HEK293 (cell line): ENCODE measurements around the gene C9orf40.

Experiments used
- CTCF ChIA-PET: fragments of 350-600 bp; formaldehyde crosslinking; extraction: SDS; loops from one replicate; lab custom pipeline; 2021; ENCODE audit warnings: antibody characterized with exemption; lab: Yijun Ruan, JAX
- POLR2A ChIA-PET: fragments of 300-600 bp; formaldehyde crosslinking; extraction: SDS; loops from one replicate; lab custom pipeline; 2020; ENCODE audit warnings: antibody characterized with exemption, inconsistent platforms; lab: Yijun Ruan, JAX
- H3K27ac ChIP-seq: fragments of 200-500 bp; sonication (Bioruptor generic); 2 replicates; pipeline ENCODE4 v1.5.1; 2014; ENCODE audit warnings: low read depth, low read length, control low read depth, inconsistent platforms; ENCODE audit errors: extremely low read depth
- H3K36me3 ChIP-seq, 2 experiments: fragments of 200-500 bp in 1 of 2; sonication (Bioruptor generic) in 1 of 2; 1 replicate in 1 of 2; 2 replicates in 1 of 2; pipeline ENCODE4 v1.5.1; 2014 to 2017; ENCODE audit warnings: inconsistent platforms in 2 of 2, low read length in 2 of 2; ENCODE audit not compliant: control insufficient read depth in 2 of 2, insufficient read depth in 1 of 2
- H3K4me1 ChIP-seq: fragments of 200-500 bp; sonication (Bioruptor generic); 2 replicates; pipeline ENCODE4 v1.5.1; 2014; ENCODE audit warnings: mild to moderate bottlenecking, low read length, inconsistent platforms; ENCODE audit not compliant: control insufficient read depth, insufficient read depth
- H3K4me3 ChIP-seq: 2 replicates; pipeline ENCODE4 v1.5.1; 2011; ENCODE audit warnings: low read depth, mild to moderate bottlenecking, control low read depth, low read length, moderate library complexity
- H3K9me3 ChIP-seq: fragments of 200-500 bp; sonication (Bioruptor generic); 2 replicates; pipeline ENCODE4 v1.5.1; 2014; ENCODE audit warnings: low read depth, low read length, inconsistent platforms; ENCODE audit not compliant: control insufficient read depth, insufficient read depth
- GFI1B ChIP-seq: fragments of 450-650 bp; formaldehyde crosslinking; IDR thresholded peaks from 2 replicates; pipeline ENCODE4 v1.5.1; 2016; ENCODE audit warnings: missing biosample characterization, missing genetic modification characterization
- MEIS1 ChIP-seq: sonication (generic); formaldehyde crosslinking; IDR thresholded peaks from 2 replicates; pipeline ENCODE4 v1.8.1; 2022; ENCODE audit warnings: missing genetic modification reagents, mild to moderate bottlenecking, borderline replicate concordance
- RBAK ChIP-seq: fragments of 450-650 bp; formaldehyde crosslinking; IDR thresholded peaks from 2 replicates; pipeline ENCODE4 v1.5.1; 2016; ENCODE audit warnings: missing biosample characterization, missing genetic modification characterization
- ZBTB20 ChIP-seq: fragments of 450-650 bp; formaldehyde crosslinking; IDR thresholded peaks from 2 replicates; pipeline ENCODE4 v1.5.1; 2016; ENCODE audit warnings: missing biosample characterization, missing genetic modification characterization
- ZBTB21 ChIP-seq: fragments of 450-650 bp; formaldehyde crosslinking; IDR thresholded peaks from 2 replicates; pipeline ENCODE4 v1.5.1; 2017; ENCODE audit warnings: missing biosample characterization, missing genetic modification characterization
- ZIC2 ChIP-seq: fragments of 450-650 bp; formaldehyde crosslinking; IDR thresholded peaks from 2 replicates; pipeline ENCODE4 v1.5.1; 2016; ENCODE audit warnings: missing biosample characterization, missing genetic modification characterization
- ZNF16 ChIP-seq: fragments of 450-650 bp; formaldehyde crosslinking; IDR thresholded peaks from 2 replicates; pipeline ENCODE4 v1.5.1; 2016; ENCODE audit warnings: low read depth, missing biosample characterization, missing genetic modification characterization
- ZNF202 ChIP-seq: fragments of 450-650 bp; formaldehyde crosslinking; IDR thresholded peaks from 2 replicates; pipeline ENCODE4 v1.5.1; 2016; ENCODE audit warnings: missing biosample characterization, missing genetic modification characterization, borderline replicate concordance
- ZNF211 ChIP-seq: fragments of 450-650 bp; formaldehyde crosslinking; IDR thresholded peaks from 2 replicates; pipeline ENCODE4 v1.5.1; 2016; ENCODE audit warnings: low read depth, missing biosample characterization, missing genetic modification characterization
- ZNF223 ChIP-seq: fragments of 450-650 bp; formaldehyde crosslinking; IDR thresholded peaks from 2 replicates; pipeline ENCODE4 v1.5.1; 2016; ENCODE audit warnings: missing biosample characterization, missing genetic modification characterization
- ZNF37A ChIP-seq: fragments of 450-650 bp; IDR thresholded peaks from 2 replicates; pipeline ENCODE4 v1.5.1; 2018; ENCODE audit warnings: missing biosample characterization, missing genetic modification characterization
- ZNF514 ChIP-seq: fragments of 450-650 bp; formaldehyde crosslinking; IDR thresholded peaks from 2 replicates; pipeline ENCODE4 v1.5.1; 2016; ENCODE audit warnings: missing biosample characterization, missing genetic modification characterization
- ZNF530 ChIP-seq: fragments of 450-650 bp; formaldehyde crosslinking; IDR thresholded peaks from 2 replicates; pipeline ENCODE4 v1.5.1; 2016; ENCODE audit warnings: low read depth, missing biosample characterization, missing genetic modification characterization
- ZNF624 ChIP-seq: fragments of 450-650 bp; formaldehyde crosslinking; IDR thresholded peaks from 2 replicates; pipeline ENCODE4 v1.5.1; 2017; ENCODE audit warnings: missing biosample characterization, missing genetic modification characterization
- ZNF654 ChIP-seq: fragments of 450-650 bp; formaldehyde crosslinking; IDR thresholded peaks from 2 replicates; pipeline ENCODE4 v1.5.1; 2016; ENCODE audit warnings: low read depth, missing biosample characterization, missing genetic modification characterization
- ZNF76 ChIP-seq: fragments of 450-650 bp; formaldehyde crosslinking; IDR thresholded peaks from 2 replicates; pipeline ENCODE4; 2016; ENCODE audit warnings: low read depth, missing biosample characterization, missing genetic modification characterization, borderline replicate concordance
- ZNF791 ChIP-seq: fragments of 450-650 bp; formaldehyde crosslinking; IDR thresholded peaks from 2 replicates; pipeline ENCODE4 v1.5.1; 2016; ENCODE audit warnings: missing biosample characterization, missing genetic modification characterization
- ZNF830 ChIP-seq: fragments of 450-650 bp; IDR thresholded peaks from 2 replicates; pipeline ENCODE4 v1.5.0; 2018; ENCODE audit warnings: missing biosample characterization, missing genetic modification characterization, low read depth, mild to moderate bottlenecking, moderate library complexity
- ZNF843 ChIP-seq: fragments of 450-650 bp; formaldehyde crosslinking; IDR thresholded peaks from 2 replicates; pipeline ENCODE4 v1.5.1; 2016; ENCODE audit warnings: missing biosample characterization, missing genetic modification characterization
- ZSCAN16 ChIP-seq: fragments of 450-650 bp; formaldehyde crosslinking; IDR thresholded peaks from 2 replicates; pipeline ENCODE4 v1.5.1; 2016; ENCODE audit warnings: missing biosample characterization, missing genetic modification characterization
- TF ChIP-seq, protein P1 (sequence below): fragments of 450-650 bp; formaldehyde crosslinking; IDR thresholded peaks from 2 replicates; pipeline ENCODE4 v1.5.1; 2016; ENCODE audit warnings: missing biosample characterization, missing genetic modification characterization
- TF ChIP-seq, protein P2 (sequence below): fragments of 450-650 bp; formaldehyde crosslinking; IDR thresholded peaks from 2 replicates; pipeline ENCODE4 v1.5.1; 2017; ENCODE audit warnings: missing biosample characterization, mild to moderate bottlenecking, missing genetic modification characterization, moderate library complexity
- TF ChIP-seq, protein P3 (sequence below): fragments of 450-650 bp; formaldehyde crosslinking; IDR thresholded peaks from 2 replicates; pipeline ENCODE4 v1.5.1; 2016; ENCODE audit warnings: missing biosample characterization, missing genetic modification characterization
- TF ChIP-seq, protein P4 (sequence below): fragments of 450-650 bp; formaldehyde crosslinking; IDR thresholded peaks from 2 replicates; pipeline ENCODE4 v1.5.1; 2016; ENCODE audit warnings: missing biosample characterization, missing genetic modification characterization, borderline replicate concordance
- TF ChIP-seq, protein P5 (sequence below): fragments of 450-650 bp; formaldehyde crosslinking; IDR thresholded peaks from 2 replicates; pipeline ENCODE4 v1.5.1; 2016; ENCODE audit warnings: missing biosample characterization, missing genetic modification characterization, low read depth
- TF ChIP-seq, protein P6 (sequence below): fragments of 450-650 bp; formaldehyde crosslinking; IDR thresholded peaks from 2 replicates; pipeline ENCODE4 v1.5.1; 2016; ENCODE audit warnings: missing biosample characterization, missing genetic modification characterization

C9orf40 gene

DNA sequence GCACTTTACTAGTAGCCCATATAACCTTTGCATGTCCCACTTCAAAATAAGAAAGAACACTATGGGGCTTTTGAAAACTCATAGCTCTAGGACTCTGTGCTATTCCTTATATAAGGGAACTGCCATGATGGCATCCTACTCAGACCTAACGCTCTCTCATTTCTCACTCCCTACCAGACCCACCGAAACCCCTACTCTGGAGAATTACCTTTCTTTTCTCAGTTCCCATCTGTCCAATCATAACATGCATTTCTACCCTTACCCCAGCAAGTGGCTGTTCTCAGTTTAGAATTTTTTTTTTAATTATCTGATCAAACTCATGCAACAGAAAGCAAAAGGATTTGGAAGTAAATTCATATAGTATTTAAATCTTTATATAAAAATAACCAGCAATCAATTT lies 48.1 kb upstream of the C9orf40 start:
- TF ChIP-seq ZNF76 (tag by site-specific recombination) = no peak
- no peak for TF ChIP-seq MEIS1 (CRISPR knock-in tag)
- TF ChIP-seq ZNF223 = no peak
- TF ChIP-seq, protein P1, sequence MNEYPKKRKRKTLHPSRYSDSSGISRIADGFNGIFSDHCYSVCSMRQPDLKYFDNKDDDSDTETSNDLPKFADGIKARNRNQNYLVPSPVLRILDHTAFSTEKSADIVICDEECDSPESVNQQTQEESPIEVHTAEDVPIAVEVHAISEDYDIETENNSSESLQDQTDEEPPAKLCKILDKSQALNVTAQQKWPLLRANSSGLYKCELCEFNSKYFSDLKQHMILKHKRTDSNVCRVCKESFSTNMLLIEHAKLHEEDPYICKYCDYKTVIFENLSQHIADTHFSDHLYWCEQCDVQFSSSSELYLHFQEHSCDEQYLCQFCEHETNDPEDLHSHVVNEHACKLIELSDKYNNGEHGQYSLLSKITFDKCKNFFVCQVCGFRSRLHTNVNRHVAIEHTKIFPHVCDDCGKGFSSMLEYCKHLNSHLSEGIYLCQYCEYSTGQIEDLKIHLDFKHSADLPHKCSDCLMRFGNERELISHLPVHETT (tag by site-specific recombination) = no peak
- TF ChIP-seq ZNF530 (tag by site-specific recombination) = no peak
- no peak for TF ChIP-seq ZSCAN16
- TF ChIP-seq, protein P2, sequence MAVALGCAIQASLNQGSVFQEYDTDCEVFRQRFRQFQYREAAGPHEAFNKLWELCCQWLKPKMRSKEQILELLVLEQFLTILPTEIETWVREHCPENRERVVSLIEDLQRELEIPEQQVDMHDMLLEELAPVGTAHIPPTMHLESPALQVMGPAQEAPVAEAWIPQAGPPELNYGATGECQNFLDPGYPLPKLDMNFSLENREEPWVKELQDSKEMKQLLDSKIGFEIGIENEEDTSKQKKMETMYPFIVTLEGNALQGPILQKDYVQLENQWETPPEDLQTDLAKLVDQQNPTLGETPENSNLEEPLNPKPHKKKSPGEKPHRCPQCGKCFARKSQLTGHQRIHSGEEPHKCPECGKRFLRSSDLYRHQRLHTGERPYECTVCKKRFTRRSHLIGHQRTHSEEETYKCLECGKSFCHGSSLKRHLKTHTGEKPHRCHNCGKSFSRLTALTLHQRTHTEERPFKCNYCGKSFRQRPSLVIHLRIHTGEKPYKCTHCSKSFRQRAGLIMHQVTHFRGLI (tag by site-specific recombination) = no peak
- TF ChIP-seq RBAK (tag by site-specific recombination) = no peak
- no peak for TF ChIP-seq ZNF624 (tag by site-specific recombination)
- TF ChIP-seq GFI1B (tag by site-specific recombination) = no peak
- TF ChIP-seq, protein P3, sequence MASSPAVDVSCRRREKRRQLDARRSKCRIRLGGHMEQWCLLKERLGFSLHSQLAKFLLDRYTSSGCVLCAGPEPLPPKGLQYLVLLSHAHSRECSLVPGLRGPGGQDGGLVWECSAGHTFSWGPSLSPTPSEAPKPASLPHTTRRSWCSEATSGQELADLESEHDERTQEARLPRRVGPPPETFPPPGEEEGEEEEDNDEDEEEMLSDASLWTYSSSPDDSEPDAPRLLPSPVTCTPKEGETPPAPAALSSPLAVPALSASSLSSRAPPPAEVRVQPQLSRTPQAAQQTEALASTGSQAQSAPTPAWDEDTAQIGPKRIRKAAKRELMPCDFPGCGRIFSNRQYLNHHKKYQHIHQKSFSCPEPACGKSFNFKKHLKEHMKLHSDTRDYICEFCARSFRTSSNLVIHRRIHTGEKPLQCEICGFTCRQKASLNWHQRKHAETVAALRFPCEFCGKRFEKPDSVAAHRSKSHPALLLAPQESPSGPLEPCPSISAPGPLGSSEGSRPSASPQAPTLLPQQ (tag by site-specific recombination) = no peak
- TF ChIP-seq ZBTB20 (tag by site-specific recombination) = no peak
- TF ChIP-seq, protein P4, sequence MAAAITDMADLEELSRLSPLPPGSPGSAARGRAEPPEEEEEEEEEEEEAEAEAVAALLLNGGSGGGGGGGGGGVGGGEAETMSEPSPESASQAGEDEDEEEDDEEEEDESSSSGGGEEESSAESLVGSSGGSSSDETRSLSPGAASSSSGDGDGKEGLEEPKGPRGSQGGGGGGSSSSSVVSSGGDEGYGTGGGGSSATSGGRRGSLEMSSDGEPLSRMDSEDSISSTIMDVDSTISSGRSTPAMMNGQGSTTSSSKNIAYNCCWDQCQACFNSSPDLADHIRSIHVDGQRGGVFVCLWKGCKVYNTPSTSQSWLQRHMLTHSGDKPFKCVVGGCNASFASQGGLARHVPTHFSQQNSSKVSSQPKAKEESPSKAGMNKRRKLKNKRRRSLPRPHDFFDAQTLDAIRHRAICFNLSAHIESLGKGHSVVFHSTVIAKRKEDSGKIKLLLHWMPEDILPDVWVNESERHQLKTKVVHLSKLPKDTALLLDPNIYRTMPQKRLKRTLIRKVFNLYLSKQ (tag by site-specific recombination) = no peak
- no peak for TF ChIP-seq ZNF16 (tag by site-specific recombination)
- no peak for TF ChIP-seq ZNF654 (tag by site-specific recombination)
- no peak for TF ChIP-seq ZBTB21 (tag by site-specific recombination)
- TF ChIP-seq ZNF791 (tag by site-specific recombination) = no peak
- no peak for TF ChIP-seq ZNF211
- Histone ChIP-seq H3K4me3 (no peak overlapping the region), H3K4me1 (no peaks in the 10 kb centered on the region), H3K36me3 (peaks cover 0 to 24% of the 10 kb centered on the region in 2 experiments; a peak in 1 of 3 replicates), H3K9me3 (no peaks in the 10 kb centered on the region), H3K27ac (no peak overlapping the region)
- ChIA-PET CTCF (interaction anchor here (0.6 to 12.1 kb wide), 7 partner anchors 7 to 646 kb away, joined by 3 to 207 read pairs (median 4); no protein-coding TSS in a partner anchor), POLR2A (no interaction called here)

DNA sequence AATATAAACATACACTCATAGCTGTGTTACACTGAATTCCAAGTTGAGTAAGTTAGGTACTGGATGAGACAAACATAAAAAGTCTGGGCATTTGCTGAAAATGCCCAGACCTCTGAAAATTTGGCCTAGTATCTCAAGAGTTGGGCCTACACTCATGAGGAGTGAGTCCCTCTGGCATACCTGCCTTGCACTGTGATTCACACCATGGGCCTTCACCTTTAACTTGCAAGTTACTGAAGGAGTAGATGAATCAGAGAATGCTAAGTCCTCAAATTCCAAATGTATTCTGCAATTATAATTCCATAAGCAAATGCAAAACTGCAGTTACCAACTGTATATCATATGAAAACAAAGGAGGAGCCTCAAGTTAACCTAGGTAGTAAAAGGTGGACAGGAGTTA lies 32.3 kb upstream of the C9orf40 start:
- no peaks in the 10 kb centered on the region for H3K9me3 ChIP-seq
- no peaks in the 10 kb centered on the region for H3K4me1 ChIP-seq
- POLR2A ChIA-PET = no interaction called here
- CTCF ChIA-PET = interaction anchor here (0.9 to 1.1 kb wide), 2 partner anchors 17 to 208 kb away, joined by 3 to 7 read pairs; no protein-coding TSS in a partner anchor
- H3K4me3 ChIP-seq = no peak overlapping the region
- peaks cover 4 to 40% of the 10 kb centered on the region in 2 experiments; a peak in 2 of 3 replicates for H3K36me3 ChIP-seq
- H3K27ac ChIP-seq = no peak overlapping the region
- TF ChIP-seq ZNF514 (tag by site-specific recombination) (no peak), ZNF843 (no peak), ZNF202 (no peak), ZIC2 (no peak), ZNF830 (tag by site-specific recombination) (no peak), ZNF37A (tag by site-specific recombination) (no peak)
- TF ChIP-seq, protein P5, sequence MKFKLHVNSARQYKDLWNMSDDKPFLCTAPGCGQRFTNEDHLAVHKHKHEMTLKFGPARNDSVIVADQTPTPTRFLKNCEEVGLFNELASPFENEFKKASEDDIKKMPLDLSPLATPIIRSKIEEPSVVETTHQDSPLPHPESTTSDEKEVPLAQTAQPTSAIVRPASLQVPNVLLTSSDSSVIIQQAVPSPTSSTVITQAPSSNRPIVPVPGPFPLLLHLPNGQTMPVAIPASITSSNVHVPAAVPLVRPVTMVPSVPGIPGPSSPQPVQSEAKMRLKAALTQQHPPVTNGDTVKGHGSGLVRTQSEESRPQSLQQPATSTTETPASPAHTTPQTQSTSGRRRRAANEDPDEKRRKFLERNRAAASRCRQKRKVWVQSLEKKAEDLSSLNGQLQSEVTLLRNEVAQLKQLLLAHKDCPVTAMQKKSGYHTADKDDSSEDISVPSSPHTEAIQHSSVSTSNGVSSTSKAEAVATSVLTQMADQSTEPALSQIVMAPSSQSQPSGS (tag by site-specific recombination) = no peak
- TF ChIP-seq, protein P6, sequence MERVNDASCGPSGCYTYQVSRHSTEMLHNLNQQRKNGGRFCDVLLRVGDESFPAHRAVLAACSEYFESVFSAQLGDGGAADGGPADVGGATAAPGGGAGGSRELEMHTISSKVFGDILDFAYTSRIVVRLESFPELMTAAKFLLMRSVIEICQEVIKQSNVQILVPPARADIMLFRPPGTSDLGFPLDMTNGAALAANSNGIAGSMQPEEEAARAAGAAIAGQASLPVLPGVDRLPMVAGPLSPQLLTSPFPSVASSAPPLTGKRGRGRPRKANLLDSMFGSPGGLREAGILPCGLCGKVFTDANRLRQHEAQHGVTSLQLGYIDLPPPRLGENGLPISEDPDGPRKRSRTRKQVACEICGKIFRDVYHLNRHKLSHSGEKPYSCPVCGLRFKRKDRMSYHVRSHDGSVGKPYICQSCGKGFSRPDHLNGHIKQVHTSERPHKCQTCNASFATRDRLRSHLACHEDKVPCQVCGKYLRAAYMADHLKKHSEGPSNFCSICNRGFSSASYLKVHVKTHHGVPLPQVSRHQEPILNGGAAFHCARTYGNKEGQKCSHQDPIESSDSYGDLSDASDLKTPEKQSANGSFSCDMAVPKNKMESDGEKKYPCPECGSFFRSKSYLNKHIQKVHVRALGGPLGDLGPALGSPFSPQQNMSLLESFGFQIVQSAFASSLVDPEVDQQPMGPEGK = no peak
- TF ChIP-seq, protein P1 (tag by site-specific recombination) = no peak
